ENCODE data around the gene NPTX1. TPM values are rescaled to one million over a fixed set of nuclear protein-coding genes. Genes with fewer than 3 reads are reported as not detected.

NPTX1 gene
- total RNA-seq, 1 donor from 2014 or later: 0.10 TPM

- no peaks in the 10 kb centered on the region for H3K36me3 Mint-ChIP-seq (ENCODE audit: low read depth, unreplicated experiment)
- H3K4me3 Mint-ChIP-seq (ENCODE audit: unreplicated experiment): no peak overlapping the region
- no peak overlapping the region for H3K27ac Mint-ChIP-seq (ENCODE audit: unreplicated experiment)
- DNase-seq (ENCODE audit: low spot score): no peak
- TF ChIP-seq CTCF (IDR thresholded peaks at IDR 0.05; ENCODE audit: unreplicated experiment): no peak
- no peaks in the 10 kb centered on the region for H3K9me3 Mint-ChIP-seq (ENCODE audit: unreplicated experiment)
- H3K27me3 Mint-ChIP-seq (ENCODE audit: unreplicated experiment): peaks cover 4% of the 10 kb centered on the region
- no peaks in the 10 kb centered on the region for H3K4me1 Mint-ChIP-seq (ENCODE audit: unreplicated experiment)
Measured at GRCh38 chr17:80466188-80466705, 10.2 kb downstream of the NPTX1 start.

- H3K4me1 Mint-ChIP-seq (ENCODE audit: unreplicated experiment): no peaks in the 10 kb centered on the region
- TF ChIP-seq CTCF (IDR thresholded peaks at IDR 0.05; ENCODE audit: unreplicated experiment): no peak
- DNase-seq (ENCODE audit: low spot score): no peak
- no peak overlapping the region for H3K4me3 Mint-ChIP-seq (ENCODE audit: unreplicated experiment)
- no peaks in the 10 kb centered on the region for H3K36me3 Mint-ChIP-seq (ENCODE audit: low read depth, unreplicated experiment)
- H3K9me3 Mint-ChIP-seq (ENCODE audit: unreplicated experiment): no peaks in the 10 kb centered on the region
- no peak overlapping the region for H3K27ac Mint-ChIP-seq (ENCODE audit: unreplicated experiment)
- H3K27me3 Mint-ChIP-seq (ENCODE audit: unreplicated experiment): peaks cover 4% of the 10 kb centered on the region
Measured at GRCh38 chr17:80465327-80465974, 11.0 kb downstream of the NPTX1 start.

- Mint-ChIP-seq H3K4me1 (ENCODE audit: unreplicated experiment) (no peaks in the 10 kb centered on the region), H3K36me3 (ENCODE audit: low read depth, unreplicated experiment) (no peaks in the 10 kb centered on the region), H3K27me3 (ENCODE audit: unreplicated experiment) (peaks cover 2% of the 10 kb centered on the region)
Measured at GRCh38 chr17:80464486-80464885, 11.9 kb downstream of the NPTX1 start.

GRCh38 chr17:80463784-80464400, 12.5 kb downstream of the NPTX1 start:
- Mint-ChIP-seq H3K36me3 (ENCODE audit: low read depth, unreplicated experiment) (no peaks in the 10 kb centered on the region), H3K27me3 (ENCODE audit: unreplicated experiment) (peaks cover 2% of the 10 kb centered on the region)

More at GRCh38 chr17:80464486-80464885, 11.9 kb downstream of the NPTX1 start:
- Mint-ChIP-seq H3K27ac (ENCODE audit: unreplicated experiment) (no peak overlapping the region), H3K4me3 (ENCODE audit: unreplicated experiment) (no peak overlapping the region), H3K9me3 (ENCODE audit: unreplicated experiment) (no peaks in the 10 kb centered on the region)
- TF ChIP-seq CTCF (IDR thresholded peaks at IDR 0.05; ENCODE audit: unreplicated experiment): no peak
- no peak for DNase-seq (ENCODE audit: low spot score)

More at GRCh38 chr17:80463784-80464400, 12.5 kb downstream of the NPTX1 start:
- Mint-ChIP-seq H3K9me3 (ENCODE audit: unreplicated experiment) (no peaks in the 10 kb centered on the region), H3K4me1 (ENCODE audit: unreplicated experiment) (no peaks in the 10 kb centered on the region), H3K27ac (ENCODE audit: unreplicated experiment) (no peak overlapping the region), H3K4me3 (ENCODE audit: unreplicated experiment) (no peak overlapping the region)
- no peak for DNase-seq (ENCODE audit: low spot score)
- TF ChIP-seq CTCF (IDR thresholded peaks at IDR 0.05; ENCODE audit: unreplicated experiment): no peak

Data from endothelial cell (in vitro differentiated cells).